Stimulated activated CD8-positive, alpha-beta memory T cell treated with anti-CD3 and anti-CD28 coated beads, Interleukin-7, amount 100 ng/mL, for 1 hour (primary cell): ENCODE data around the gene ANKZF1.
A peak's percentile ranks its signal among the peaks of the same experiment; 100 is the strongest.
"Not testable (repeated sequence)": the region's sequence is repeated elsewhere in the genome, so short reads cannot be mapped to it uniquely, and the experiment has no call there.

ENCODE experiments used
- DNase-seq, 2 donors: peaks; one replicate each; pipeline ENCODE4 v3.0.0-alpha.2; 2020; ENCODE audit warnings: low read depth in 2 of 2

The ANKZF1 gene

GRCh38 chr2:219254590-219255201 is 25.1 kb downstream of the ANKZF1 start:
- DNase-seq = no peak

DNA sequence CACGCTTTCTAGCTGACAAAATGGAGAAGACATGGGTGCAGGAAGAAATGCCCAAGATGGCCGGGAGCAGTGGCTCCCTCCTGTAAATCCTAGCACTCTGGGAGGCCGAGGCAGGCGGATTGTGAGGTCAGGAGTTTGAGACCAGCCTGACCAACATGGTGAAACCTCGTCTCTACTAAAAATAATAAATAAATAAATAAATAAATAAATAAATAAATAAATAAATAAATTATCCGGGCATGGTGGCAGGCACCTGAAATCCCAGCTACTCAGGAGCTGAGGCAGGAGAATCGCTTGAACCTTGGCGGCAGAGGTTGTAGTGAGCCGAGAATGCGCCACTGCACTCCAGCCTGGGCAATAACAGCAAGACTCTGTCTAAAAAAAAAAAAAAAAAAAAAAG is 29.3 kb downstream of the ANKZF1 start:
- not testable (repeated sequence) for DNase-seq

- DNase-seq = no peak
Measured at GRCh38 chr2:219261024-219261855, 31.6 kb downstream of the ANKZF1 start.

DNA sequence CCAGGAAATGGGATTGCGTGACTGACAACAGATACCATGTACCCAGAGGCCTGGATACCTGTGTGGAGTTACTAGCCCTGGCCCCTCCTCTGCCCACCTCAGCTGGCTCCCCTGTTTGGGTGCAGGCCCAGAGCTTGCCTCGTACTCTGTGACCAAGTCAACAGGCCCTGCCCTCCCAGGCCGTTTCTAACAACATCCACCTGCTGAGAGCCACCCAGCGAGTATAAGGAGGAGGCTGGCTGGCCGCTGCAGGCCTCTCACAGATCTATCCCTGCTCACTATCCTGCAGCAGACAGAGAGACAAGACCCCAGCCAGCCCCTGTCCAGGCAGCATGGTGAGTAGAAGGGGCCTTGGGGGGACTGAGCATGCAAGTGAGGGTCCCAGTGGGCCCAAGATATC is 36.6 kb downstream of the ANKZF1 start:
- DNase-seq = no peak

GRCh38 chr2:219266886-219267285 is 37.3 kb downstream of the ANKZF1 start:
- no peak for DNase-seq

GRCh38 chr2:219268294-219268693 is 38.7 kb downstream of the ANKZF1 start:
- DNase-seq = no peak

- DNase-seq = no peak
Measured at GRCh38 chr2:219269362-219270054, 39.9 kb downstream of the ANKZF1 start.

DNA sequence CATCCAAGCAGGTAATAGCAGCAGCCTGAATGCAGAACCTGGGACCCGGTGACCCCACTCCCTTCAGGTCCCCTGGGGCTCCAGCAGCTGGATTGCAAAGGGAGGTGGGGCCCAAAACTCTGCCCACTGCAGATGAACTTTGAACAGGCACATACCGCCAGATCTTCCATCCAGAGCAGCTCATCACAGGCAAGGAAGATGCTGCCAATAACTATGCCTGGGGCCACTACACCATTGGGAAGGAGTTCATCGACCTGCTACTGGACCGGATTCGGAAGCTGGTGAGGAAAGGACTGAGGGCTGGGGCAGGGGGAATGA is 40.4 kb downstream of the ANKZF1 start:
- no peak for DNase-seq

DNA sequence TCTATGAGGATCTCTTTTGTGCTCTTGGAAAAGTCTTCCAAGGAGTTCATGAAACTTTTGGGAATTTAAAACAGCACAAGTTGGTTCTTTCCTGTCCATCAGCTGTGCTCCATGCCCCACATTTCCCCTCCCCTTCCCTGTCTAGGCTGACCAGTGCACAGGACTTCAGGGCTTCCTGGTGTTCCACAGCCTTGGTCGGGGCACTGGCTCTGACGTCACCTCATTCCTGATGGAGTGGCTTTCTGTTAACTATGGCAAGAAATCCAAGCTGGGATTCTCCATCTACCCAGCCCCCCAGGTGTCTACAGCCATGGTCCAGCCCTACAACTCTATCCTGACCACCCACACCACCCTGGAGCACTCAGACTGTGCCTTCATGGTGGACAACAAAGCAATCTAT is 41.4 kb downstream of the ANKZF1 start:
- DNase-seq = no peak

- no peak for DNase-seq
Measured at GRCh38 chr2:219272356-219272755, 42.8 kb downstream of the ANKZF1 start.

DNA sequence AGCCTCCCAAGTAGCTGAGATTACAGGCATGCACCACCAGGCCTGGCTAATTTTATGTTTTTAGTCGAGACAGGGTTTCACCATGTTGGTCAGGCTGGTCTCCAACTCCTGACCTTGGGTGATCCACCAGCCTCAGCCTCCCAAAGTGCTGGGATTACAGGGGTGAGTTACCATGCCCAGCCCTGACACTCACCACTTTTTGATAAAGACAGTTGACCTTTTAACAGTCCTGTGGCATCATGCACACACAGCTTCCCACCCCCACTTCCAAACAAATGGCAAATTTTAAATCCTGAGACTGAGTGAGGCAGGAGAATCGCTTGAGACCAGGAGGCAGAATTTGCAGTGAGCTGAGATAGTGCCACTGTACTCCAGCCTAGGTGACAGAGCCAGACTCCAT is 43.4 kb downstream of the ANKZF1 start:
- no peak for DNase-seq

GRCh38 chr2:219273937-219274336 is 44.3 kb downstream of the ANKZF1 start:
- DNase-seq = no peak

GRCh38 chr2:219274361-219274921 is 44.8 kb downstream of the ANKZF1 start:
- no peak for DNase-seq

DNA sequence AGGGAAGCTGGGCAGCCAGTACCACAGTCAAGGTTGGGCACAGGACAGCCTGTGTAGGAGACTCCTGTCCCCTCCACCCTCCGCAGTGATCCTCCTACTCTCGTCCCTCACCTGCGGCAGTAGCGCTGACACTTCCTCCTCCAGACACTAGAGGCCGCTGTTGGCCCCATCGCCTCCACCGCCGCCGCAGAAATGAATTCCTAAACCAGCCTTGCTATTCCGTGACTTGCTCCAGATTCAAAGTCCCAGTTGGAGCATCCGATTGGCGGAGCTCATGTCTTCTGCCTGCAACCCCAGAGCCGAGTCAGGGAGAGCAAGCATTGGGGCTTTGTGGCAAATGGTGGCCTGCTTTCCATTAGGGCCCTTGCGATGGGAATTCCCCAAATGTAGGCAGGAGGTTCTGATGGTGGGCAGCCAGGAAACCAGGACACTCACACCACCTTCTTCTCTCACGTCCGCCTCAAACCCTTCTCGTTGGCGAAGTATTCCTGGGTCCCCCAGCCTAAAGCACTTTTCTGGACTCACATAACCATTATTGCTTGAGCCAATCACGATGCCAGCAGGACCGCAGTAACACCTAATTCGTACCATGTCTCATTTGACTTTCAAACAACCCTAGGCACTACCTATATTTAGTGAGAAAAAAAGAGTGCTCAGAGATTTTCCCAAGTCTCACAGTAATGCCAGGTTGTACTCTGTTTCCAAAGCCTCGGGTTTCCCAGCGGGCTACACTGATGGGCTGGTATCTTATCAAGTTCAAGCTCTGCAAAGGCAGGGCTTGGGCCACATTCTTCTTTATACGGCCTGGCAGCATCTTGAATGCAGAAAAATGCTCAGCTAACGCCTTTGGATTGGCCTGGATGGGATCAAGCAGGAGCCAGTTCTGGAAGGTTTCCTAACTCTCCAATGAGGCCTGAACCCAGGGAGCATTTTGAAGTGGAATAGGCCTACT is 48.4 kb downstream of the ANKZF1 start:
- DNase-seq = peak; percentile 37 to 60

DNA sequence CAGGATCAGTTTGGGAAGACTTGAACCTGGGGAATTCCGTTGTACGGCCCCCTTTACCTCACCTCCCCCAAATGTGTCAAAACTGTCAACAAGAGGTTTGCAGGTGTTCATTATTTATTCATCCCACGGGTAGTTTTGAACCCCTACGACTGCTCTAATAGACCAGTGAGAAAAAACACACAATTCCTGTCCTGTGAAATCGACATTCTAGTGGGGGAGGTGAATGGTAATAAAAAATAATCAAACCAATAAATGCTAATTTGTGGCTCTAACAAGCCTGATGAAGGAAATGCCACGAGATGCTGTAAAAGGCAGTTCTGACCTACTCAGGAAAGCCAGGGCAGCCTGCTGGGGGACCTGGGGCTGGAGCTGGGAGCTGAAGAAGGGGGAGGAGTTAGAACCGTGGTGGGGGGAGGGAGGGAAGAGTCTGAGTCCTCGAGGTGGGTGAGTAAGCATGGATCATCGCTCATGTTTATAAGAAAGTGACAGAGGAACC is 49.1 kb downstream of the ANKZF1 start:
- DNase-seq = no peak

DNA sequence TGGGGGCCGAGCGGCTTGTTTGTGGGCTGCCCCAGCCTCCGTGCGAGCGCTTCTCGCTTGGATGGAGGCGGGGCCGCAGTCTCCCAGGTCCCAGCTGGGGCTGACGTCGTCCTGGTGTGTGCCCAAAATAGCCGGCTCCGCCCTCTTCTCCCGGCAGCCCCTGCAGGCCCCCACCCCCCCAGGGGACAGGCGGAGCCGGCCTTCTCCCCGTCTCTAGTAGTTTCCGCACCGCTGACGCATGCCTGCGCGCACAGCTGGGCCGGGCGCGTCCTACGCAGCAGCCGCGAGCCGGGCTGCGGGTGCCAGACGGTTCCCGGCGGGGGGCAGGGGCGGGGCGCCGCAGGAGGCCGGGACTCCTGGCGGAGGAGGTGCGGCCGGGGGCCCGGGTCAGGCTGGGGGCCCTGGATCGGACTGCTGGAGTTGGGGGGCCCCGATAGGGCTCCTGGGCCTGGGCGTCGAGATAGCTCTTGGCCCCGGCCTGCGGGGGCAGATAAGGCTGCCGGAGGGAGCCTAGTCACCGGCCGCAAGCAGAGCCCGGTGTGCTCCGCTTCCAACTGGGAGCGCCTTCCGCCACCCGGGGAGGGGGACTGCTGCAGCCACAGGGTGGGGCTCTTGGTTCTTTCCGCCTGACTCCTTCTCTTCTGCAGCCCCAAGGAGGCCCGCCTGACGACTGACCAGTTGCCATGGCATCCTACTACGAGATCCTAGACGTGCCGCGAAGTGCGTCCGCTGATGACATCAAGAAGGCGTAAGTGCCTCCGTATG is 49.7 kb downstream of the ANKZF1 start, which contains the start of gene DNAJB2:
Gene DNAJB2 (plus strand): TSS at position 216 of the 765 bp plus-strand sequence. CDS start 468 bp downstream, at position 684.
- peak; percentile 96 to 97 for DNase-seq

- DNase-seq = no peak
Measured at GRCh38 chr2:219279916-219280516, 50.4 kb downstream of the ANKZF1 start.

DNA sequence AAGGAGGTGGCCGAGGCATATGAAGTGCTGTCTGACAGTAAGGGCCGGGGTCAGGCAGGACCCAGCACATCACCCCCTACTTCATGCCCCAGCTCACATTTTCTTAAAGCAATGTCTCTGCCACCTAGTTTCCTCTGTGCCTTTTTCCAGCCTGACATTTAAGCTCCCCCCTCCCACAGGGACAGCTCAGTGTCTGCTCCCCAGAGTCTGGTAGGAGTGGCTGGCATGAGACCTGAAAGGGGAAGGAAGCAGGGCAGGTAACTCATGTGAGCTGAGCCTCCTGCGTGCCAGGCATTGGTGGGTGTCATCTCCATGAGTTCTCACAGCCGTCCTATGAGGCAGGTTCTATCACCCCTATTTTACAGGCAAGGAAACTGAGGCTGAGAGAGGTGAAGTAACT is 51.0 kb downstream of the ANKZF1 start:
- no peak for DNase-seq

GRCh38 chr2:219281588-219281987 is 52.0 kb downstream of the ANKZF1 start:
- no peak for DNase-seq

DNA sequence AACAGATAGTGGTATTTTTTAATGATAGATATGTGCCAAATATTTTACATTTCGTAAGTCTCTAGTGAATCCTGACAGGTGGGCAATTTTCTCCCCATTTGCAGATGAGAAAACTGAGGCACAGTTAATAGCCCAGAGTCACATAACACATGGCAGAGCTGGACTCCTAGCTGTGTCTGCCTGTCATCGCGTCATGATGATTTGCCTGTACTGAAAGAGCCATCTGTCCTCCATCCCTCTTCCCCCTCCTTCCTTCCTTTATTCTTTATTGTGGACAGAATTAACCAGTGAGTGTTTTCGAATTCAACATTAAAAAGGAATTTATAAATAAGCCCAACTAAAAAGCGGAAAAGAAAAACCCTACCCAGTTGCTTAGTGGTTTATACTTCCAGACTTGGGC is 52.8 kb downstream of the ANKZF1 start:
- DNase-seq = no peak
